Transverse colon (tissue), 4 donors: ENCODE results near the gene RDH16. TPM values are rescaled to one million over a fixed set of nuclear protein-coding genes. Genes with fewer than 3 reads are reported as not detected.
A peak's percentile ranks its signal among the peaks of the same experiment; 100 is the strongest.
"Not testable (repeated sequence)": the region's sequence is repeated elsewhere in the genome, so short reads cannot be mapped to it uniquely, and the experiment has no call there.

Experiments
- DNase-seq: peaks from one replicate; pipeline ENCODE4 v3.0.0-alpha.2; 2019
- H3K27ac ChIP-seq, 4 donors: fragments of 200-600 bp; sonication (generic); 2 replicates each; pipeline ENCODE4 v1.5.1; 2016 to 2018; ENCODE audit warnings: inconsistent platforms in 4 of 4
- H3K27me3 ChIP-seq: fragments of 200-600 bp; sonication (generic); 2 replicates; pipeline ENCODE4 v1.5.1; 2017; ENCODE audit warnings: inconsistent platforms
- H3K36me3 ChIP-seq, 4 donors: fragments of 200-600 bp; sonication (generic); 2 replicates each; pipeline ENCODE4 v1.5.1; 2017 to 2019; ENCODE audit warnings: inconsistent platforms in 4 of 4
- H3K4me1 ChIP-seq, 4 donors: fragments of 200-600 bp; sonication (generic); 2 replicates each; pipeline ENCODE4 v1.5.1; 2017 to 2020; ENCODE audit warnings: inconsistent platforms in 4 of 4
- H3K4me3 ChIP-seq, 4 donors: fragments of 200-600 bp; sonication (generic); 1 replicate in 1 of 4; 2 replicates in 3 of 4; pipeline versions ENCODE4 v1.5.1 to v1.6.1; 2017 to 2019; ENCODE audit warnings: inconsistent platforms in 4 of 4
- H3K9me3 ChIP-seq, 2 donors: fragments of 200-600 bp; sonication (generic); 2 replicates each; pipeline ENCODE4 v1.5.1; 2017 to 2019; ENCODE audit warnings: inconsistent platforms in 2 of 2
- CTCF ChIP-seq, 5 experiments: fragments of 200-600 bp in 3 of 5; fragments of 450-650 bp in 2 of 5; sonication (generic) in 3 of 5; IDR thresholded peaks; 1 replicate in 2 of 5; 2 replicates in 3 of 5; pipeline ENCODE4 v1.5.1; 2016 to 2017; ENCODE audit warnings: antibody characterized with exemption in 5 of 5, inconsistent platforms in 3 of 5, mild to moderate bottlenecking in 2 of 5, moderate library complexity in 1 of 5
- EP300 ChIP-seq: sonication (generic); formaldehyde crosslinking; IDR thresholded peaks from one replicate; pipeline ENCODE4 v1.6.1; 2017; ENCODE audit warnings: antibody characterized with exemption, low read depth
- POLR2A ChIP-seq: fragments of 450-650 bp; IDR thresholded peaks from one replicate; pipeline ENCODE4 v1.6.1; 2016; ENCODE audit warnings: antibody characterized with exemption, mild to moderate bottlenecking, moderate library complexity
- POLR2AphosphoS5 ChIP-seq, 3 donors: sonication (generic); formaldehyde crosslinking; IDR thresholded peaks; one replicate each; pipeline ENCODE4 v1.6.1; 2016; ENCODE audit warnings: antibody characterized with exemption in 3 of 3
- WGBS, 2 donors: methylation state at CpG; one replicate each; pipeline ENCODE4 v1.1.5; 2018; ENCODE audit warnings: low coverage in 1 of 2; 5-methylcytosine and 5-hydroxymethylcytosine counted together
- in situ Hi-C, 4 donors: fragments of 200-750 bp; cut with MboI; loops; one replicate each; pipeline versions ENCODE4 v1.15.0 to v1.15.1; 2017; ENCODE audit warnings: low sequenced_read_pairs in 3 of 4, low pct_ligation_motif_present in 1 of 4, low pct_unique_long_range_greater_than_20kb in 1 of 4
- intact Hi-C: fragments of 100-400 bp; cut with DNase I; formaldehyde crosslinking; loops from one replicate; pipeline ENCODE4 v1.15.1; 2023; ENCODE audit warnings: low total_unique reads
- total RNA-seq, 4 donors: library from RNA; depleted of rRNA; stranded (reverse); fragments of >200 nt; gene quantifications; one replicate each; pipeline ENCODE4 v1.1.0, GENCODE V29; 2016

The RDH16 gene
- total RNA-seq, 4 donors from 2014 or later = 0.48 to 0.55 TPM; not detected in 2

- no peak for TF ChIP-seq CTCF (IDR thresholded peaks at IDR 0.05)
- TF ChIP-seq POLR2AphosphoS5 (IDR thresholded peaks at IDR 0.05) = no peak
- TF ChIP-seq EP300 = no peak
- no peak for TF ChIP-seq POLR2A
- peaks cover 0 to 10% (median 7%) of the 10 kb centered on the region in 4 donors for H3K4me1 ChIP-seq
- intact Hi-C loops (no loop called here), in situ Hi-C loops (no loop called here)
- no peak for DNase-seq
- H3K36me3 ChIP-seq = no peaks in the 10 kb centered on the region
- H3K9me3 ChIP-seq = no peaks in the 10 kb centered on the region
- no peak overlapping the region for H3K4me3 ChIP-seq
- no peaks in the 10 kb centered on the region for H3K27me3 ChIP-seq
- no peak overlapping the region for H3K27ac ChIP-seq
- WGBS, 2 donors = 93 to 97% methylated on average over 4 of the region's 4 CpGs
These were observed 13.5 kb downstream of the RDH16 start for GRCh38 chr12:56943878-56944277.

GRCh38 chr12:56943374-56943773 lies 14.0 kb downstream of the RDH16 start:
- H3K36me3 ChIP-seq, intact Hi-C loops, in situ Hi-C loops, H3K27me3 ChIP-seq, DNase-seq, H3K9me3 ChIP-seq, H3K4me1 ChIP-seq, H3K4me3 ChIP-seq, H3K27ac ChIP-seq: not testable (repeated sequence)
- WGBS, 2 donors = 81 to 88% methylated on average over 1 of the region's 1 CpG

- no peaks in the 10 kb centered on the region for H3K27me3 ChIP-seq
- H3K4me1 ChIP-seq = peaks cover 0 to 10% (median 7%) of the 10 kb centered on the region in 4 donors
- H3K36me3 ChIP-seq = no peaks in the 10 kb centered on the region
- no peak overlapping the region for H3K4me3 ChIP-seq
- 0 to 33% methylated on average over 1 to 2 of the region's 3 CpGs for WGBS, 2 donors
- no peak for TF ChIP-seq POLR2AphosphoS5 (IDR thresholded peaks at IDR 0.05)
- H3K9me3 ChIP-seq = no peaks in the 10 kb centered on the region
- H3K27ac ChIP-seq = peak overlapping the region in 3 of 4 donors; percentile 55 to 62 (median 58)
- intact Hi-C loops = no loop called here
- in situ Hi-C loops = no loop called here
- no peak for DNase-seq
These were observed 15.9 kb downstream of the RDH16 start for GRCh38 chr12:56941299-56942017.

GRCh38 chr12:56940942-56941298 lies 16.5 kb downstream of the RDH16 start:
- H3K4me3 ChIP-seq, H3K4me1 ChIP-seq, H3K27ac ChIP-seq, in situ Hi-C loops, DNase-seq, H3K27me3 ChIP-seq, H3K9me3 ChIP-seq, H3K36me3 ChIP-seq, intact Hi-C loops: not testable (repeated sequence)
- 40% methylated on average over 1 of the region's 4 CpGs; no CpG with 5 or more reads in 1 of the 2 donors for WGBS, 2 donors

- in situ Hi-C loops (no loop called here), intact Hi-C loops (no loop called here)
- TF ChIP-seq POLR2A = no peak
- no peak for TF ChIP-seq EP300
- TF ChIP-seq POLR2AphosphoS5 (IDR thresholded peaks at IDR 0.05) = no peak
- Histone ChIP-seq H3K27ac (no peak overlapping the region), H3K4me1 (peaks cover 0 to 11% (median 0%) of the 10 kb centered on the region in 4 donors), H3K4me3 (no peak overlapping the region), H3K27me3 (no peaks in the 10 kb centered on the region), H3K9me3 (no peaks in the 10 kb centered on the region), H3K36me3 (no peaks in the 10 kb centered on the region)
- no peak for DNase-seq
- WGBS, 2 donors = 71% methylated on average over 2 of the region's 2 CpGs; no CpG with 5 or more reads in 1 of the 2 donors
These were observed 21.7 kb downstream of the RDH16 start for GRCh38 chr12:56935752-56936151.

- Histone ChIP-seq H3K4me1 (peaks cover 0 to 11% (median 0%) of the 10 kb centered on the region in 4 donors), H3K9me3 (no peaks in the 10 kb centered on the region), H3K27me3 (no peaks in the 10 kb centered on the region), H3K36me3 (no peaks in the 10 kb centered on the region), H3K4me3 (no peak overlapping the region), H3K27ac (no peak overlapping the region)
- 52 to 54% methylated on average over 2 of the region's 2 CpGs for WGBS, 2 donors
- DNase-seq = no peak
- intact Hi-C loops = no loop called here
- in situ Hi-C loops = no loop called here
- TF ChIP-seq POLR2AphosphoS5 (IDR thresholded peaks at IDR 0.05) (no peak), CTCF (IDR thresholded peaks at IDR 0.05) (no peak), POLR2A (no peak), EP300 (no peak)
These were observed 22.3 kb downstream of the RDH16 start for GRCh38 chr12:56935157-56935556.
